HG02642 (cell line): ENCODE data around the gene DDX19B.
"Not testable (repeated sequence)": the region's sequence is repeated elsewhere in the genome, so short reads cannot be mapped to it uniquely, and the experiment has no call there.

ENCODE experiments used
- ATAC-seq: cut with Tn5 transposase; IDR thresholded peaks from one replicate; pipeline ENCODE4 v1.9.1; 2021; ENCODE audit warnings: mild to moderate bottlenecking; ENCODE audit not compliant: unreplicated experiment, poor library complexity

DDX19B gene

DNA sequence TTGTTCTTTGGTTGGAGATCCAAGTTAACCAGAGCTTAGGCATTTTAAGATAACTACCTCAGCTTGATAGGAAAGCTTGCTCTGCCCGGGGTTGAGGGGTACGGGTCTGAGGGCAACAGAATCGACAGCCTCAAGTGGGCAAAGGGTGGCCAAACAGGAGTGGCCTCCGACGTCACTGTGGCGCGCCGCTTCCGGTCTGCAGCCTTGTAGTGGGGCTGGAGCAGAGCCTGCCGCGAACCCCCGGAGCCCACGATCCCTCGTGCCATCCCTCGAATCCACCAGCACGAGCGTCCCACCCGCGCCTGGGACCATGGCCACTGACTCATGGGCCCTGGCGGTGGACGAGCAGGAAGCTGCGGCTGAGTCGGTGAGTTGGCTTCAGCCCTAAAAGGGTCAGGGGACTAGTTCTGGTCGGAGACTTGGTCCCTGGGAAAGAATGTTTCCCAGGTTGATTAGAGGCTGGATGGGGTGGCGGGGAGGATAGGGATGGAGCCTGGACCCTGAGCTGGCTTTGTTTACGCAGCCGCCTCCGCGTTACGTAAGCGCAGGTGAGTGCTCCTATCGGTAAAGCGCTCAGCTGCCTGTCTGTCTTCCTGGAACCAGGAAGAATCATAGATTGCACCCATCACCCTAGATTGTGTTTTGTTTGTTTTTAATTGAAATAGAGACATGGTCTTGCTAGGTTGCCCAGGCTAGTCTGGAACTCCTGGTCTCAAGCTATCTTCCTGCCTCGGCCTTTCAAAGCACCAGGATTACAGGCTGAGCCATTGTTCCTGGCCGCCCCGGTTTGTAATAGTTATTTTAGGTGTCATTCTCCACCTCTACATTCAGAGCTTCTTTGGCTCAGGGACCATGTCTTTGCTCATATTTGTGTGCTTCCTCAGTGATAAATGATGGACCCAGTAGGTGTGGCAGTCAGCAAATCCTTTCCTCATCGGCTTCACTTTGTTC is at the start of gene DDX19B:
TSS of gene DDX19B (plus strand) at position 199 of the 951 bp plus-strand sequence. CDS start at position 311, 112 bp downstream.
- peak; percentile 88 for ATAC-seq

DNA sequence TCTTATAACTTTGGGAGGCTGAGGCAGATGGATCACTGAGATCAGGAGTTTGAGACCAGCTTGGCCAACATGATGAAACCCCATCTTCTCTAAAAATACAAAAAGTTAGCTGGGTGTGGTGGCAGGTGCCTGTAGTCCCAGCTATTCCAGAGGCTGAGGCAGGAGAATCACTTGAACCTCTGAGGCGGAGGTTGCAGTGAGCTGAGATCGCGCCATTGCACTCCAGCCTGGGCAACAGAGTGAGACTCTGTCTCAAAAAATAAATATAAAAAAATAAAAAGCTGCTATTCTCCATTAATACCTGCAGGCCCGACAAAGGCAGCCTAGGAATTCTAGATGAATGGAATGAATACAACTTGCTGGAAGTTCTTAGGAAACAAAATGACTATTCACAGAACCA is 49.3 kb upstream of the DDX19B start:
- not testable (repeated sequence) for ATAC-seq

DNA sequence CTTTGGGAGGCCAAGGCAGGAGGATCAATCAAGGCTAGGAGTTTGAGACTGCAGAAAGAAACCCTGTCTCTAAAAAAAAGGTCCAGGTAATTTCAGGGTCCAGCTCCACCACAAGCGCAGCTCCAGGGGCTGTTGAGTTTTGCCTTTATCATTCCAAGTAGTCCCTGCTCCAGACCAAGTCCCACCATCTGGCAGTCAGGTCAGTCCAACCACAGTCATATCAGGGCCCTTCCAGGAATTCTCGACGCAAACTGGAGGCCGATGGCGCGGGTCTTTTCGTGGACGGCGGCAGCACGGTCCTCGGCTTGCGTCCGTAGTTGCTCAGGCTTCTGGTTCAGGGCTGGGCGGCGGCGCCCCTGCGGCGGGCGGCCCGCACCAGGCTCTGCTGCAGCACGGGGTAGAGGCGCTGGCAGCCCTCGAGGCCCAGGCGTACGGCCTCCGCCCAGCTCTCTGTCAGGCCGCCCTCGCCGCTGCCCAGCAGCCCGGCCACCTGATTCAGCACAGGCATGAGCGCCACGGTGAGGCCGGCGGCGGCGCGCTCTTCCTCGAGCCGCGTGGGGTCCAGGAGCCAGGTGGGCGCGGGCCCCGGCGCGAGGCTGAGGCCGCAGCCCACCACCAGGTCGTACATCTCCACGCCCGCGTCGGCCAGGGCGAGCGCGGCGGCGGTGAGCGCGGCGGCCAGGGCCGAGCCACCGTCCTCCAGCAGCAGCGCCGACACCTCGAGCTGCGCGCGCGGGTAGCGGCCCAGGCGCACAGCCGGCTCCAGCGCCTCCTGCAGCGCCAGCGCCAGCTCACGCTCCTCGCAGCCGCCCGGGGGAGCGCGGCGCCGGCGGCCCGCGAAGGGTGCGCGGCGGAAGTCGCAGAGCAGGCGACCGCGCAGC is 48.0 kb upstream of the DDX19B start:
- peak; percentile 46 for ATAC-seq

DNA sequence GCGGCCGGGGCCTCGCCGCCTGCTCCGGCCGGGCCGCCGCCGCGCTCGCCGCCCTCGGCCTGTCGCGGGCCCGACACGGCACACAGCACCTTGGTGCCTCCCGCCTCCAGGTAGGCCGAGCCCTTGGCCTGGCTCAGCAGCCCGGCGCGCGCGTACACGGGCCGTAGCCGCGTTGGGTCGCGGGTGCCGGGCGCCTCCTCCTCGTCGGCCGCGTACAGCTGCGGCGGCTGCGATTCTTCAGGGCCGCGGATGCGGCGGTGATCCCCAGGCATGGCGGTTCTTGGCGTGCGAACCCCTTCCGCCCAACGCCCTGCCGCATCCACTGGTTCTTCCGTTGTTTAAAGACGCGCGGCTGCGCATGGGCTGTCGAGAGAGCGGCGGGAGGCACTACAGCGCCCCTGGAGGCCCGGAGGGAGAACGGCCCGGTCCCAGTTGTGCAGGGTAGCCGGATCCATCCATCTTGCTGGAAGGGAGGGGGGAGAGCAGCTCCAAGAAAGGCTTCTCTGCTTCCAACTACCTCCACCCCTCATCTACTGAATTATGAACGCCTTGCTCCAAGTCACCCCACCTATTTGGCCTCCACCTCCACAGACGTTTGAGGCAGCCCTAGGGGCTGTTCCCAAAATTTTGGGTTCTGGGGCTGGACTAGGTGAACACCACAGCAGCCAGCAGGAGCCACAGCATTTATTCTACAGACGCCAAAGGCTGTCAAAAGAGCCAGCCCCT is 47.2 kb upstream of the DDX19B start, which contains the start of gene EXOSC6:
TSS of gene EXOSC6 (minus strand) at position 312 of the 726 bp plus-strand sequence. CDS start at position 272, 40 bp downstream.
- ATAC-seq: peak; percentile 89

DNA sequence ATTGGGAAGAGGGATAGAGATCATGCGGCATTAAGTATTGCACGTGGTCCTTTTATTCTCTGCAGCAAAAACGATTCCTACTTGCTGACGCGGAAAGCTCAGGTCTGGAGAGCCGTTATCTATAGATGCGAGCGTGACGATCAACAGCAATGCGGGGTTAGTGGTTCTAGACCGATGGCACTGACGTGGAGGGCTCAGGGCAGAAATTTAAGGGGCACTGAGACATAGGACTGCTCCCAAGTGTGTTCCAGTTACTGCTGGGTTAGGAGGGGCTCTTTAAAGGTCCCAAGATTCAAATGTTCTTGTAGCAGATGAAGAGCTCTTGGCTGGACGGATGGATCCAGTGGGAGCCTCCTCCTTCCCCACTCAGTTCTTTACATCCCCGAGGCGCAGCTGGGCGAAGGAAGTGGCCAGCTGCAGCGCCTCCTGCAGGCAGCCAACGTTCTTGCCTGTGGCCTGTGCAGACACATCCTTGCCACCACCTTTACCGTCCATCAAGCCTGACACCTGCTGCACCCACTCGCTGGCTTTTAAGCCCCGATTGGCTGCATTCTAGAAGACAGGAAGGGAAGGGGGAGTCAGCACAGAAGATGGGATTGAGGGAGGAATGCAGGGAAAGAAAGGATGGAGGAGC is 46.5 kb upstream of the DDX19B start:
- ATAC-seq: no peak

DNA sequence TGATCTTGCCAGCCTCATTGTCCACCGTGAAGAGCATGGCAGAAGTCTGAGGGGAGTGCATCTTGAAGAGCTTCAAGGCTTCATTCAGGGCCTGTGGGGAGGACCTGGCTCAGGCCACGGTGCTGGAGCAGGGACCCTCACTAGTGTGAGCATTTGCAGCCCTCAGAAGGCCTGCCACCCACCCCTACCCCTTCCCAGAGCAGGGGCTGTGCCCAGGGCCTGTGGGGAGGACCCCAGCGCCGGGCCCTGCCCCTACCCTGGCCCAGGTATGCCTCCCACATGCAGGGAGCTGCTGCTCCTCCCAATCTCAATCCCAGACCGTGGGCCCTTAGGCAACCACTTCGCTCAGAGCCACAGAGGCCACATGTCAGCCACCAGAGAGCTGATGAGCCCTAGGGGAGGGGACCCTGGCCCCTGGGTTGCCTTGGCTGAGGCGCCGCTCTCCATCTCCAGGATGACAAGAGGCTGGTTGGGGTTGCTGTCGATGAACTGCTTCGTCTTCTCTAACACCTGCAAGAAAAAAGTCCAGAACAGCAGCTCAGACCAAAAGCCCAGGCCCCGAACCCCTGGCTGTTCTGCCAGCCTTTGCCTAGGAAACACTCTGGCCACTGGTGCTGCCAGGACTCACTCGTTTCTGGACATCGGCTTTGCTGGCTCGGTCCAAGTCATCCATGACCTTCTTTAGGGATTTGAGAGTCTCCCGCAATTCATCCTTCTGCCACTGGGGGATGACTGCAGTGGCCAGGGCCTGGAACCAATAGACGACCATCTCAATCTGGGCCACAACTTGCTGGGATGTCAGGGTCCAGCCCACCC is 45.5 kb upstream of the DDX19B start:
- ATAC-seq: no peak

DNA sequence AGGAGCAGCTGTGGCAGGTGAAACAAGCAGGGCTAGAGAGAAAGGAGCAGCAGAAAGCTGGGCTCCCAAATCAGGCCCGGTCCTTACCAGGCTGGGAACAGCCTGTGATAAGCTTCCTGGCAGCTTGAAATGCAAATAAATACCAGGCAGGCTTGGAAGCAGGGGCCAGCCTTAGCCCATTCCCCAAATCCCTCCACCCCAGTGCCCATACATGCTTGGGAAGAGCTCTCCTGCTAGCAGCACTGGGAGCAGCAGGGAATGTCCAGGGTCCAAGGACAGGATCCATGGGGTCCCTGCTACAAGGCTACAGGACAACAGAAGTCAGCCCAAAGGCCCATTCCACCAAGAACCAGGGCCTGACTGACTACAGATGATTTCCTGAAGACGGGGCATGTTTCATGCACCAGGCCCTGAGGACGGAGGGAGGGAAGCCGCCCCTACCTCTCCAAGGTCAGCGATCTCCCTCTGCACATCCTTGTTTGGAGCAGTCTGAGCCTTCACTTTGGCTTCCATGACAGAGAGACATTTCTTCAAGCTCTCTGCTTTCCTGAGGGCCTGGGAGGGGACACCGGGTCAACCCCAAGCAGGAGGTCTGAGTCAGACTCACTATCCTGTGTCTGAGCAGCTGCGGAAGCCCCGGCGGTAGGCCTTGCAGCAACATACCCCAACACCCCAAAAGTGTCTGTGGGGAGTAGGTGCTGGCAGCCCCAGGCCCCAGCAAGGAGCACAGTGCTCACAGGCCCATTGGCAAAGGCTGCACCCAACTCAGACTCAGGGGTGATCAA is 44.6 kb upstream of the DDX19B start:
- no peak for ATAC-seq

DNA sequence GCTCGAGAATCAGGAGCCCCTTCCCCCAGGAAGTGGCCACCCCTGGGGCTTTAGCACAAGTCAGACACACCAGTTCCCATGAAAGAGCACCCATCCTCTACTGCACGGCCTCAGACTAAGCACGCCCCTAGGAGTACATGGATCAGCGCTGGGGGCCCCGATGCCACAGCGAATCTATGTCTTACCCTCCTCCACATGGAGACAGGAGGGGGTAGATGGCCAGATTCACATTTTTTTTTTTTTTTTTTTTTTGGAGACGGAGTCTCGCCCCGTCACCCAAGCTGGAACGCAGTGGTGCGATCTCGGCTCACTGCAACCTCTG is 44.1 kb upstream of the DDX19B start:
- ATAC-seq: no peak

DNA sequence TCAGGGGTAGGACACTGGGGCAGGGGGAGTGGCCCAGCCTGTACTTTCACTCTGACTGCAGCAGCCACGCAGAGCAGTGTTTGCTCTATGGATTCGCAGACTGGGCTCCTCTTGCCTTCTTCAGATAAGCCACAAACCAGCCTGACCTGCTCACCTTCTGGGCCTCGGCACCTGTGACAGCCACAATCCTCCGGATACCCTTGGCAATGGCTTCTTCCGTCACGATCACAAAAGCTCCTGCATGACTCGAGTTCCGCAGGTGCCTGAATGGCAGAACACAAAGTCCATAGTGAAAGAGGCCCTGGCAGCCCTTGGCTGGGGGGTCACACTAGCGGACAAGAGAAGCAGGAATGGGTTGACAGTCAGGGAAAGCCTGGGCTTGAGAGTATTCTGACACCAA is 43.4 kb upstream of the DDX19B start:
- ATAC-seq: no peak

DNA sequence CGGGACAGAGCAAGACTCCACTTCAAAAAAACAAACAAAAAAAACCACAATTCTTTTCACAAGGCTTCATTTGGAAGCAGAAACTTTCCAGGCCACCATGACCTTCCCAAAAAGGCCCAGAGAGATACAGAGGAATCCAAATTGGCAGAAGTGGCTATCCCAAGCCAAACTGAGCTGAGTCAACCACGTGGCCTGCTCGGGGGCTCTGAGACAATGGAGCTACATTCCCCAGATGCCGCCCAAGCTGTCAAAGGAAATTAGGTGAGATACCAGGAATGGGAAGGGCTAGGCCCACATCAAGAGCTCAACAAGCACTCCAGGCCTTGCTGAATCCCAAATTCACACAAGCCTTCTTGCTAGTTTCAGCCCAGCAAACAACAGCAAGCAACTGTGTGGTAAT is 41.6 kb upstream of the DDX19B start:
- ATAC-seq: no peak

DNA sequence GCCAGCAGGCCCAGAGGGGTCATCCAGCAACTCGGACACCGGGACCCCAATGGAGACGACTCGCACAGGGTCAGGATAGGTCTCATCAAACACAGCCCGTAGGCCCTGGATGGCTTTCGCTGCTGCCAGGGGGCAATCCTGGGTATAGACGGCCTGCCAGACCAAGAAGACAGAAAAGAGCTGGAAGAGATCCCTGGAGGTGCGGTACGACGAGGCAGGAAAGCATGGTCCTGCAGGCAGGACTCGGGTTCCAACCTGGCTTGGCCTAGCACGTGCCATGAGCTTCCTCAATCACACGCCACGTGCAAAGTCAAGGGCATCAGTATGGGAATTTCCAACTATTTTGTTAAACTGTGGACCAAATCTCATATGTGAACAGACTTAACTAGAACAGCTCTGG is 40.9 kb upstream of the DDX19B start:
- ATAC-seq: no peak

DNA sequence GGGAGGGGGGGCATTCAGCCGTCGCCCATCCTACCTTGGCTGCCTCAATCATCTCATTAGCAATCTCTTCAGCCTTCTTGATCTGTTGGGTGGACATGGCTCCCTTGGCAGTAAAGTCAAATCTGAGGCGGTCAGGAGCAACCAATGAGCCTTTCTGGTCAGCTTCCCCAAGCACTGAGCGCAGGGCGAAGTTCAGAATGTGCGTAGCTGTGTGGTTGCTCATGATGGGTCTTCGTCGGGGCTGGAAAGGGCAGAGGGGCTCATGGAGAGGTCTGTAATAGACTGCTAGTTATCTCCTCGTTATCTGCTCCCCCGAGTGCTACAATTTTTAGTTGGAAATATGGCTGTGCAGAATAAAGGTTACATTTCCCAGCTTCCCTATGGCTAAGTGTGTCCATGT is 40.0 kb upstream of the DDX19B start:
- no peak for ATAC-seq

DNA sequence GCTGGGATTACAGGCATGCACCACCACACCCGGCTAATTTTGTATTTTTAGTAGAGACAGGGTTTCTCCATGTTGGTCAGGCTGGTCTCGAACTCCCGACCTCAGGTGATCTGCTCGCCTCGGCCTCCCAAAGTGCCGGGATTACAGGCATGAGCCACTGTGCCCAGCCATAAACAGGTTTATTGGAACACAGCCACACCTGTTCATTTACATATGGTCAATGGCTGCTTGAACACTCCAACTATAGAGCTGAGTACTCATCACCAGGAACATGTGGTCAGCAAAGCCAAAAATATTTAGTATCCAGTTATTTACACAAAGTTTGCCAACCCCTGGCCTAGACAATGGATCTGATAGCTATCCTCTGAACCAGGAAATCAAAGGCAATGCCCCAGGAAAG is 39.1 kb upstream of the DDX19B start:
- ATAC-seq: not testable (repeated sequence)

DNA sequence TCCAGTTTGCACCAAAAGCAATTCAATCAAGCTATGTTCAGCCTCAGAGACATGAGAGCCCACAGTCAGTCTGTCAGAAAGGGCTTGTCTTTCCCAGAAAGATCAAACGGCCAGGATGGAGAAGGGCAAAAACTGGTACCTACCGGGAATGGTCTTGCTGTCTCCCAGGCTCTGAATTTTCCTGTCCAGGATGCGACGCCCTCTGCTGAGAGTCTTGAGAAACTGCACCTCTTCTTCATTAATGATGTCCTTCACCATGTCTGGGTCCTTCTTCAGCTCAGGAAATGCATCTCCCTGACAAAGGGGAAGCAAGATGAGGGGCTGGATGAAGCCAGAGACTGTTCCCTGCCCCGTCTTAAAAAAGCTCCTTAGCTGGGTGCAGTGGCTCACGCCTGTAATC is 31.5 kb upstream of the DDX19B start:
- ATAC-seq: no peak

DNA sequence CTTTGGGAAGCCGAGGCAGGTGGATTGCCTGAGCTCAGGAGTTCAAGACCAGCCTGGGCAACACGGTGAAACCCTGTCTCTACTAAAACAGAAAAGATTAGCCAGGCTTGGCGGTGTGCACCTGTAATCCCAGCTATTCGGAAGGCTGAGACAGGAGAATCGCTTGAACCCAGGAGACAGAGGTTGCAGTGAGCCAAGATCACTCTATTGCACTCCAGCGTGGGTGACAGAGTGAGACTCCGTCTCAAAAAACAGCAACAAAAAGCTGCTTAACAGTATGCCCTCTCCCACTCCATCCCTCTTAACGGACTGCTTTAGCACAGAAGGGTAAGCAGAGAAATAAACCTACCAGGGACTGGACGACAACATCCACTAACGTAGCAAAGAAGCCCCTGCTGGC is 31.1 kb upstream of the DDX19B start:
- not testable (repeated sequence) for ATAC-seq

DNA sequence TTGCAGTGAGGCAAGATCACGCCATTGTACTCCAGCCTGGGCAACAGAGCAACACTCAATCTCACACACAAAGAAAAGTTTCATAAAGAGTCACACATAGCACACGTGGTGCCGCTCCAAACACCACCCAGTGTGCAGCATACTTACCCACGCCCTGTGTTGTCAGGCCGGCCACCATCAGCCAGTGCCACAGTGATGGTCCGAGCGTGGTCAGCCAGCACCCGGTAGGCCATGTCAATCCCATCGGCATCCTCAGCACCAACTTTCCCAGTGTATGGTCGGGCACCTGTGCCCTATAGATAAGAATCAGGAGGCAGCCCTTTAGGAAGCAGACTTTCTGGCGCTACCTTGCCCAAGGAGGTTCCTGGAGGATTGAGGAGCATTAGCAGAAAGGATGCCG is 29.5 kb upstream of the DDX19B start:
- no peak for ATAC-seq

DNA sequence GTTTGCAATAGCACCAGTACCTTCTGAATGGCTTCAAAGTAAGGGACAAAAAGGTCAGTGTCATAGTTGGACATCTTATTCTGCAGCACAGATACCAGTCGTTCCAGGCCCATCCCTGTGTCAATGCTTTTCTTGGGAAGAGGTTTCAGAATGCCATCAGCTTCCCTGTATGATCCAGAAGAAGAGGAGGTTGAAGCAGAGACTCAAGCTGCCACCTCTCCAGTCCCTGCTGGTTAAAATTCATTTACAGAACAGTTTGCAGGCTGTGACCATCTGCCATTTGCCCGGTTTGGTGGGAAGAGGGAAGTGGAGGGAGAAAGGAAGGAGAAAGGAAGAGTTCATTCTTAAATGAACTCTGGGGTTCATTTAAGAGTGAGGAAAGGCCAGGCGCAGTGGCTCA is 28.8 kb upstream of the DDX19B start:
- no peak for ATAC-seq

DNA sequence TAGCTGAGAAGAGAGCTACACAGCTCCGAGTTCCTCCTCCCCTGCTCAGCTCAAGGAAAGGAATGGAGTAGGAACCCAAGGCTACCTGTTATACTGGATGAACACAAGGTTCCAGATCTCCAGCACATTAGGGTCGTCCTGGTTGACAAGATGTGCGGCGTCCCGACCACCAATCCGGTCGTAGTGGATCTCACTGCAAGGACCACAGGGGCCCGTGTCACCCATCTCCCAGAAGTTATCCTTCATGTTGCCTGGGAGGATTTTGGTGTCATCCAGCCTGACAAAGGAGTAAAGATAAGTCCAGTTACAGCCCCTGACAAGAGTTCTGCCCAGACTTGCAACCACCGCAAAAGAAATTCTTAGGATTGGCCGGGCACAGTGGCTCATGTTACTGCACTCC is 27.3 kb upstream of the DDX19B start:
- ATAC-seq: no peak
